T-helper 1 cell (primary cell): Measurements from ENCODE around the gene LNX1.
"Not testable (repeated sequence)": the region's sequence is repeated elsewhere in the genome, so short reads cannot be mapped to it uniquely, and the experiment has no call there.

Source experiments
- DNase-seq, 5 donors: peaks; one replicate each; pipeline ENCODE4 v3.0.0-alpha.2; 2012 to 2020

LNX1 gene

DNA sequence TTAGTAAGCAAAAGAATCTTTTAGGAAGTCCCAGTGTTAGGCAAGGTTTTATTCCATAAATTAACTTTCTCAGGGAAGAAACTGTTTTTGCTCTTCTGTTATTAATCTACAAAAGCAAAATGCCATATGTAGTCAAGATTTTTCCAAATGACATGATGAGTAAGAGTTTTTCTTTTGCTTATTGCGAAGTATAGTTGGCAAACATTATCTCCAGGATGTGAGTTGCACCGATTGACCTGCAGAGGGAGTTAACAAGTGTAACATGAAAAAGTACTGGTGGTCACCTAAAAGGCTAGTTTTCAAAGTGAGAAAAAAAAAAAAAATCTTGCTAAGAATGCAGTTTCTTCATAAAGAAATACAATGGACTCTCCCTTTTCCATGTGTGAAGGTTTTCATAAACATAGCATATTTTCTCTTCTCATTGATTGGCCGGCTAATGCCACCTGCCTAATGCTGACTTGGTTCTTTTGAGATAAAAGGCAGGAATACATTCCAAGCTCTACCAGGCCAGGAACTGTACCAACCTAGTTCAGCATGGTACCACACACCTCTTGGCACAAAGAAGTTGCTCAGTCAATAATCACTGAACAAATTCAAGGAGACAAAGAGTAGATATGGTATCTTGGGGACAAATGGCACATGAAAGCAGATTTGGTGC is 100.2 kb downstream of the LNX1 start:
- no peak for DNase-seq

DNA sequence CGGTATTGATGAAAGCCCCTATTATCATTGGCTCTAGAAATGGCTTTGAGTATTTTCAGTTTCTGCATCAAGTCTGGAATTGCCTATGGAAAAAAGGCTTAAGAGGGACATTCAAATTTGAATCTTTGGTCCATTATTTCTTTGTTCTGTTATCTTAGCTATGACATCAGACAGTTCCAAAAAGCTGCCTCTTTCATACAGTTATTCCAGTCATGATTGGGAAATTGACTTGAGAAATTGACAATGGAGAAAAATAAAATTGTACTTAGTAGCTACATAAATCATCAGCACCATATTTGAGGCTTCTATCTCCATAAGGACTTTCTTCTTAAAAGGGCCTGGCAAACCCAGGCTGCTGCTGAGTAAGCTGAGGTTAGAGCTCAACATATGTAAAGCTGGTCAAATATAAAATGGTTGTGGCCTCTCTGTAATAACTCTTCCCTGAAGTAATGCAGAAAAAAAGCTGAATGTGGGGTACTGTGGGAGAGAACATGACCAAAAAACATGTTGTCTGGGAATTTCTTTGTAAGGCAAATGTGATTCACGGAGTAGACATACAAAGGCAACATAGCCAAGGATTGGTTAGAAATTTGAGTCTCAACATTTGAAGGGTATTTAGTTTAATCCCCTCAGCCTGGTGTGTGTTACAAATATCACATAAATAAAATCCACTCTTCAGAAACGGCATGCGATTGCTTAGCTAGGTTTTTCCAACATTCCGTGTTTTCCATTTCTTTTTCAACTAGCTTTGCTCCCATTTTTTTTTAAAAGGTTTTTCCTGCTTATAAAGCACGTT is 100.9 kb downstream of the LNX1 start:
- DNase-seq: no peak

DNA sequence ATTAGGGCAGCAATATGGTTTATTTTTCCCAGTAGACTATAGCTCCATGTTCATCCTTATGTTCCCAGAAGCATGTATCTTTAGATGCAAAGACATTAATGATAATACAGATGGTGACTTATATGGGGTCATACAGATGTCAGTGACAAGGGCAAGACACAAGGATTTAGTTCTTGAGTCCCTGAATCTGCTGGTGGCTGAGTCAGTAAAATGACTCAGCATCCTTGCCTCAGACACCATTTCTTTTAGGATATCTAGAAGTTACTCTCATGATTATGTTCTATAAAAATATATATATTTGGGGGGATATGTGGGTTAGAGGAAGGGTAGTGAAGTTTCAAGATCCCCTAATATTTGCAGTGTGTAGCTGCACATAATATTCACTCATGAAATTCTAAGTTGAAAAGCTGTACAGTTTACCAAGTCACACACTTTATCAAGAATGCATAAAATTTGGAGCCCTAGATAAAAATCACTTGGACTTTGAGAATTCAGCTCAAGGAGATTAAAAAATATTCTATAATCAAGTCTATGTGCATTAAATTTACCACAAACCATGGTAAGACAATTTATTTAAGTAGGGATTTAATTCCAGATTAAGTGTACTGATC is 101.9 kb downstream of the LNX1 start:
- no peak for DNase-seq

DNA sequence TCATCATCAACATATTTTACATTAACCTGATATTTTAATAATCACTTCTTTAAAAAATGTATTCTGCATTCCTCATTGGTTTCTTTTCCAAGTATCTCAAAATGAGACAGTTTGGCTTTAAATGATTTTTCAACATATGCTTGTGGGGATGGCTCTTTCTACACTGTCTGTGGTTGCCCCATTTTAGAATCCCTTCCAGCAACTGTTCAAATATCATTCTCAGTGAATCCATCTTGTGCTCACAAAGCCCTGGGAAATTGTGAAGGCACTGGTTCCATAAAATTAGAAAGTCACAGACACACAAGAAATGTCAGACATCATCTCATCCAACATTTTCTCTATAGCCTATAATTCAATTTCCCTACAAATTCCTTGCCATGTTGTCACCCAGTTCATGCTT is 103.5 kb downstream of the LNX1 start:
- DNase-seq: no peak

DNA sequence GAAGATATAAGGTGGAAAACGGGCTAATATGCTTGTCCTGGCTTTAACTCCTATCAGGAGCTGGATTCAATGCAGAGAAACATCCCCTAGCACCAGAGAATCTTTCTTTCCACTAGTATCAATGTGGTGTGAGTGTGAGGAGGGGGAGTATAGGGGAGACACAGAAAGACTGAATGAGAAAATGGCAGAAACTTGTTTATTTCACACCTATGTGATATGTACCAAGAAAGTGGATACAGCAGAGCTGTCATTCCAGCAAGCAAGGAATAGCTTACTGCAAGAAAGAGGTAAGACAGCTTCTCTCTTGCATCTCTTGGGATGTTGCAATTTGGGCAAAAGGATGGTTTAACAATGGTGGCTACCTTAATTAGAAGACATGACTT is 105.6 kb downstream of the LNX1 start:
- no peak for DNase-seq

DNA sequence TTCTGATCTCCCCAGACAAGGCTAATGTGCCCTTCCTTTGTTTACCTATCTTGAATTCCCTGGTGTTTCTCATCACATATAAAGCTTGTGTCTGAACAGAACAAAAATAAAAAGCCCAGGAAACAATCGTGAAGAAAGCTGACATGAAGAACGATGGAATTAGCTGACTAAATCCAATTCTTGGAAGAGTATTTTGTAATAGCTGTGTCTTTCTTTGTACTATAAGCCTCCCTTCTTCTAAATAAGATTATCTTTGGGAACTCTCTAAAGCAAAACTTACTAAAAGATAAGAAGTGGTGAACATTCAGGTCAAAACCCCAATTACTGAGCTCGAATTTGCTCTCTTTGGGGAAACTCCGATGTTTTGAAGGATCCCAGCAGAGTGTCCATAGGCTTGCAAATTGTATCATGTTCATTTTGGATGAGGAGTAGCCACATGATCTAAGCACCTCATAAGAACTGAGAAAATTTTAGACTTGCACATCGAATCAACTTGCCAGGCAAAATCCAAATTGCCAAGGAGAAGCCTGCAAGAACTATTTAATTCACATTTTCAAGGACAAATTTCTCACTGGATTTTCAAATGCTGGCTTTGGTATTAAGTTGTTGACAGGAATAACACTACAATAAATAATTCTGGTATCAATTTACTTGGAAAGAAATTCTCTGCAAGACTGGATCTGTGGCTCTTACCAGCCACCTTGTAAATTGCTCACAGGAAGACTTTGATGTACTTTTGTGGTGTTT is 106.2 kb downstream of the LNX1 start:
- no peak for DNase-seq

DNA sequence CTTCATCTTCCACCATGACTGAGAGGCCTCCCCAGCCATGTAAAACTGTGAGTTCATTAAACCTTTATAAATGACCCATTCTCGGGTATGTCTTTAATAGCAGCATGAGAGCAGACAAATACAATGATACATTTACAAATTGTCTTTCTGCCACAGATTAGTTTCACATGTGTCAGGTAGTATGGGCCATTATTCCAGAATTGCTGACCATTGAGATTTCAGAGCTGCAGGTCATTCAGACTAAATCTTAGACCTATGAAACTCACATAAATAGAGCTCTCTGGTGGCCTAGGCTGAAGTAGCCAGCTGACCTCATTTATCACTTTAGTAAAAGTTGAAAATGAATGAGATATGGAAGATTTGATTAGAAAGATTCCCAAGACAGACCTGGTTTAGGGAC is 108.0 kb downstream of the LNX1 start:
- DNase-seq: no peak

DNA sequence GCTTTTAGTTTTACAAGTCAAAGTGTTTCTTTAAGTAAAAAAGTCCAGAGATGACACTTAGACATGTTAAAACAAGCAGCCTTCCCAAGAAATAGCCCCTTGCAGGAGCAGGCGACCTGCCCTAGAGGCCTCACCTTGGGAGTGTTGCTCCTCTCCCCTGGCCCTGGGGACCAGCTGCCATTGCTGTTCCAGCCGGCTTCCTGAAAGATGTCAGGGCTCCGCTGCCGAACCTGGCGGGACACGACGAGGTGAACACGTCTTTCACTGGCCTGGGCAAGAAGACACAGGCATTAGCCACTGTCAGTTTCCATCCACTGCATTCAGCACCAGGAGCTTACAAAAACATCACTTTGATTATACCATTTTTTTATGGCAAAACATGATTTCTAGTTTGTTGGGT is 109.7 kb downstream of the LNX1 start:
- no peak for DNase-seq

DNA sequence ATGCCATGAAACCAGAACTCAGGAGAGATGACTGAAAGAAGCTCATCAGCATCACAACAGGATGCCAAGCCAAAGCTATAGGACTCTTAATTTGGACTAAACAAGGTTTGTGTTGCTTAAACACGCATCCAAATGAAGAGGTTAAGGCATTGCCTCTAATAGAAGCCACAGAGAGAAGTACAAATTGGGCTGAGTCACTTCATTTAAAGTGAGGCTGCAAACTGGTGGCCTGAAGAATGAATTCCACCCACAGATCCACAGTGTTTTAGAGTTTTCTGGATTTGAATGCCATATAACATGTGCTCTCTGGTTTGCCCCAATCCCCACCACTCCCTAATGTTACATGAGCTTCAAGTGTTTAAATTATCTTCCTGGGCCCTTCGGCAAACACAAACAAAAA is 110.4 kb downstream of the LNX1 start:
- no peak for DNase-seq

DNA sequence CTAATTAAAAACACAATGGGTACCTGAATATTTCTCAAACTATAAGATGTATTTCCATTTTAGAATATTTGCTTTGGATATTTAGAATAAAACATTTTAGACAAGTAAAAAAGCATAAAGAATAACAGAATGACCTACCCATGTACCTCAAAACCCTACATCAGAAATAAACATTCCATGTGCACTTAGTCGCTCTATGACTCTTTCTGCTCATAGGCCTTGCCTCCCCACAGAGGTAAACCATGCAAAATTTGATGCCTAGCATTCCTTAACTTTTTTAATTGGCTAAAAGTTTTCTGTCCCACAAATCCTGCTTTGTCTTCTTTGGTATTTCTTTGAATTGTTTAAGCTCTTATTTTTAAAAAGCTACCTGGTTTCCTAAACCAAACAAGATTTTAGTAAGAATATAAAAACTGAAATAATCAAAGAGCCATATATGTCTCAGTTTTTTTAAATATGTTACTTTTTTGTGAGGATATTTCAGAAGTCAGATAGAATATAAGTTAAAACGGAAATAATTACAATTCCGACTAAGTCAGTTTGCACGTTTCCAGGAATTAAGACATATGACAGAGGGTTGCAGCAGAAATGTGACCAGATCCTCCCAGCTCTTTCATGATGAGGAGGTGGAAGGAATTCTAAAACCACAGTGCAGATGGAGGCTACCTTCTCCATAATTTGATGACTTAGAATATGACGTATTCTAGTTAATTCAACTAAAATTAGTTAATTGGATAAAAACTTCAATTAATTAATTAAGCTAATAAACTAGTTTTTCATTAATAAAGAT is 111.4 kb downstream of the LNX1 start:
- DNase-seq: no peak

DNA sequence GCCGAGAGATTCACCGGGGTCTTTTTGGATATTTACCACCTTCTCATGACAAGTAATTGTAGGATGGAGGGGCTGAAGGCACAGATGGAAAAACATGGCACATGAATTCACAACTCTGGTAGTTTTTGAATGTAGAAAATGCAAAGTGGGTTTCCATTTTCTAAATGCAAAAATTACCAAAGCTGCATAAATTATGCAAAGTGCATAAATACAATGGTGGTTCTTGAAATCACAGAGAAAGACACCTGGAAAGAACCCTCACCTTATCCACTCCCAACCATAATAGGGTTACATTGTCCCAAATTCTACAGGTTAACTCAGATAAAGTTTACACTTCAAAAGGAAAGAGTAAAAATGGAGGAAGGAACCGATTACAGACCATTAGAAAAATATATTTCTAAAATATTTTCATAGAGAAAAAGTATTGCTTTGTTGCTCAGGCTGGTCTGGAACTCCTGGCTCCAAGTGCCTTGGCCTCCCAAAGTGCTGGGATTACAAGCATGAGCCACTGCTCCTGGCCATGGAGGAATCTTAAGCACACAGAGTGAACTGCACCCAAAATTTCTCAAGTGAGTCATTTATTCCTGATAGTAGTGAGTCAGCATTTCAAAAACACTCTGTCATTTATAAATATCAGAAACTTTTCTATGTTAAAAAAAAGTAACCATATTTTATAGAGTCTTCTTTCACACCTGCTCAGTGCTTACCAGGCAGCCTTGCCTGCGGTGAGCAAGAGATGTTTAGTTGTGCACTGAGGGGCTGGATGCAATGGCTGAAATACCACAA is 112.4 kb downstream of the LNX1 start:
- DNase-seq: no peak

DNA sequence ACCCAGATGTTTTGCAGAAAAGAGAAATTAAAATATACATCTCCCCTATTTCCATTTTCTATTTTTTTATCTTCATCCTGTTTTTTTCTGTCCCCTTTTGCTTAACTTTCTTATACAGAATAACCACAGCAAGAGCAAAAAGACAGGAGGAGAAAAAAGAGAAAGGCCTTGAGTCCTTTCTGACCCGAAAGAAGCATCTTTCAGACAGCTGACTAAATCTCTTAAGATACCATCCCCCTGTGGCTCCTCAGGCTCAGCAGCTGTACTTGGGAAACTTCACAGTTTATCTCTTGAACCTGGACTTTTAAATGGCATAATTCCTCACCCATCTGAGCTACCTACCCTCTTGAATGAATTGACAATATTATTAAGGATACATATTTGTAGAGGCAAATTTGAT is 113.7 kb downstream of the LNX1 start:
- DNase-seq: no peak

DNA sequence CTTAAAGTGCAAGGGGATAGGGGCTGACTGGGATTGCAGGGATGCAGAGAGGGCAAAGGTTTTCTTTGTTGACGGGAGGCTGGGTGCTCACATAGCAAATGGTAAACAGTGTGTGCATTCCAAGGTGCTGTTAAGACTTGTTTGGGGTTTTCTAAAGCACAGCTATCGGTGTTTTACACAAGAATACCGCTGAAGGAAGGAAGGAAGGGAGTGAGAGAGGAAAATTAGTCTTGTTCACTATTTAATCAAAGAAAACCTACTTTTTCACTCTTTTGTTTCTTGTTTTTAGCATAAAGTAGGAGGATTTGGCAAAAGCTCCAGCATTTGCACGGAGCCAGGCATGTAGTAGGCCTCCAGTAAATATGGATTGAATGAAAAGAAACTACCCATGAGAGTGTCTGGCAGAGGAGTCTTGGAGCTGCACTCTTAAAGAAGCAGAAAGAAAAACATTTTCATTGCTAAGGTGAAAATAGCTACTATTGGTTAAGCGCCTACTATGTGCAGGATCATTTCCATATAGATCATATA is 114.2 kb downstream of the LNX1 start:
- DNase-seq: no peak

DNA sequence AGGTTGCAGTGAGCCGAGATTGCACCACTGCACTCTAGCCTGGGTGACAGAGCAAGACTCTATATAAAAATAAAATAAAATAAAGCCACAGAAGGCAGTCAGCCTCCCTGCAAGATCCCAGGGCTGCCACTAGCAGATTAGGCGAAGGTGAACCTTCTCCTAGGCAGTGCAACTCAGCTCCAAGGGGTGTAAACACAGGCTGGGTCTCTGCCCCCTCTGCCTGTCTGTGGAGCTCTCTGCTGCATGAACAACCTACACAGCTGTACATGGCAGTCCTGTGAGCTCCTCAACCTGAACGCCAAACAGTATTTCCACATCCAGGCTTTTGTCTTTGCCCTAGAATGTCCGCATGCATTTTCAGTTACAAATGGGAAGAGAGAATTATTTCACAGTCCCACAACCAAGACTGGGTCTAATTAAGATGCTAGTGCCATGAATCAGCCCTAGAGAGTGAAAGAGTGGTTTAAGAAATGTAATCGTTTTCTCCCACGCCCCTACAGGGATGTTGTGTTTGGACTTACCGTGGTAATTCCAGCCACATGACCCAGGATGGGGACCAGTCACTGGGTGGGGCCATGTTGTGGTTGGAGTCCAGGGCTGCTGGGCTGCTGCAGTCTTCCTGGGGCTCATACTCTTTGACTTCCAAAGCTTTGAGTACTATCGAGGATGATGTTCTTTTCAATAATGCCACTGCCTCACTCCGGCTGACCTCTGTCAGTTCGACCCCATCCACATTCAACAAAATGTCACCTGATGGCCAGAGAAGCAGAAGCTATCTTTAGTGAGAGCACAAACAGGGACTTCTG is 114.9 kb downstream of the LNX1 start:
- no peak for DNase-seq

DNA sequence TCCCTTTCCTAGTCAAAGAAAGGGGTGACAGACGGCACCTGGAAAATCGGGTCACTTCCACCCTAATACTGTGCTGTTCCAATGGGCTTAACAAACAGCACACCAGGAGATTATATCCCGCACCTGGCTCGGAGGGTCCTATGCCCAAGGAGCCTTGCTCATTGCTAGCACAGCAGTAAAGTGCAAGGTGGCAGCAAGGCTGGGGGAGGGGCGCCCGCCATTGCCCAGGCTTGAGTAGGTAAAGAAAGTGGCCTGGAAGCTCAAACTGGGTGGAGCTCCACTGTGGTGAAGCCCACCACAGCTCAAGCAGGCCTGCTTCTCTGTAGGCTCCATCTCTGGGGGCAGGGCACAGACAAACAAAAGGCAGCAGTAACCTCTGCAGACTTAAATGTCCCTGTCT is 124.7 kb downstream of the LNX1 start:
- DNase-seq: not testable (repeated sequence)

DNA sequence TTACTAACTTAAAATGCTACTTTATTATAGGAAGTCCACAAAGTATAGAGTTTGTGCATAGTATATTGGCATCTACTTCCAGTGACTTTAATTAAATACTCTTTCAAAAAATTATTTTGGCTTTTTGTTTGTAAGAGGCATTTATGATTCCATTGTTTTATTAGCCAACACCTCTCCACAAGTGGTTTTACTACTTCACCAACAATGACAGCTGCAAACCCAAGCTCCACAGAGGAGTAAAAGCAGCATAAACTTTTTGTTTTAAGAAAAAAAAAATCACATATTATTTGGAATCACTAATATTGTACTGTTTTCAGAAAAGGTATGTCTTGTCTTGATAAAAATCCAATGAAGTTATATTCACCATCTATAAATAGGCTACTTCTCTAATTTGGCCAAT is 125.4 kb downstream of the LNX1 start:
- no peak for DNase-seq

DNA sequence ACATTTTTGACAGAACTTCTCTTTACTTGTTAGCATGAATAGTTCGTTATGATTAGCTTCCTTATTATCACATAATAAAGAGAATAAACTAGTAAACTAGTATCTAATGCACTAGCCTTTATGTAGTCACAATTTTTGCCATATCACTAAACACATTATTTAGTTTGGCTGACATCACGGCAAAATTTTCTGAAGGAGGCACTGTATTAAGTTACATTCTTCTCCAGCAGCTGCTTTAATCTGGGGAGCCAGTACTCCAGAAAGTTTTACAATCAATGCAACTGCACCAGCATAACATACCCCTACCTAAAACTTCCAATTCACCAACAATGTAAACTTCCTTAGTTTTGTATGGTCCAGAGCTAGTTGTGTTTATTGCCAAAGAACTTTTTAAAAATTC is 126.0 kb downstream of the LNX1 start:
- no peak for DNase-seq

DNA sequence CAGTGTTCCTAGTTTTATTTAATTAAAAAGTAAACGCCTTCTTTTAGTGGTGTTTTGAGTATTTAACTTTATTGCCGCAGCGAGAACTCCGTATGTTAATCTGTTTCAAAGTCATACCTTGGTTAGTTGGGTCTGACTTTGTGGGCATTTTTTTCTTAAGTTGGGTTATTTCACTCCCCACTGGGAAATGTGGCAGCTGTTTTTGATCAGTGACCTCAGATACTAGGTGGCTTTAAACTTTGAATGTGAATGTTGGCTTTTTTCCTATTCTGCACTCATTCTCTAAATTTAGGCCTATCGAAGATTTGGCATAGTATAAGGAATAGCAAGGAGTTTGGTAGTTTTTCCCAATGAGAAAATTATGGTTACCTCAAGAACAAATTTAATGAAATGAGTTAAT is 127.9 kb downstream of the LNX1 start:
- DNase-seq: no peak

DNA sequence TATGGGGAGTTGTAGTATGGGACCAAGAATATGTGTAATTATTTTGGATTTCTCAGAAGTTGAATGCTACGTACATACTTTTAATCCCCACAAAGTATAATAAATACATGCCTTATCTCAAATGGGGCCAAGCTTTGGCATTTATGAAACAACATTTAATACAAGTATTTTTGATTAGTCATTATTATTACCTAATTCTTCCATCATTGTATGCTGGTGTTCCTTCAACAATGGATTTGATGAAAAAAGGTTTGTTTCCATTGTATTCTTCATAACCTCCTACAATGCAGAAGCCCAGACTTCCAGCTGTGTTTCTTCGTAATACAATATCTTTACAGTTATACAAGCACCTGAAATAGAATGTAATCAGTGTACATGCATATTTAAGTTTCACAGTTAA is 130.0 kb downstream of the LNX1 start:
- no peak for DNase-seq

DNA sequence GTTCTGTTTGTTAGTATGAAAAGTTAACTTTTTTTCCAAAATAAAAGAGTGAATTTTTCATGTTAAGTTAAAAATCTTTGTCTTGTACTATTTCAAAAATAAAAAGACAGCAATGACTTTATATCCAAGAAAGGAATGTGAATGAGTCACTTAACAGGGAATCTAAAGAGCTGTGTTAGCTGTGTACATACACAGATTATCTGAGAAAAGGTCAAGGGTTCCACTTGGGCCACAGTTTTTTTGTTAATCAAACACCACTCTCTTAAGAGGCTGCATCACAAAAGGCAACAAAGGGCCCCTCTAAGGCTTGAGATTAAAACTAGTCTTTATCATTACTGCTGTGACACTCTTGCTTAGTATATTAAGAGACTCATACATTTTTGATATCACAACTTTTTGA is 131.7 kb downstream of the LNX1 start:
- DNase-seq: no peak

DNA sequence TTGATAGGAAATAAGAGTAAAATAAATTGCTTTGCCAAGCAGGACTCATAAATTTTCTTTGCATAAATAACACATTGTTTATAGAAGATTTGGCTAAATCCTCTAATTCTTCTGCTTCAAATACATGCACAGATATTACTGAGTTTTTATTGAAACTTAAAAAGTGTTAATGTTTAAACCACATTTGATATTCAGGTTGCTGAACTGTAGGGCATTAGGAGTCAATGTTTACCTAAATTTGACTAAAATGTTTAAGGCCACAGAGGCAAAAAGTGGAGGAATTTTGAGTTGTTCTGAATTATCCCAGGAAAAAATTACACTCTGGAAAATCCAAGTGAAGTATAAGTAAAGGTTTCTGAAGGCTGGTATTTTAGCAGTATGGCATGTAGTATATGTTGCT is 135.1 kb downstream of the LNX1 start:
- DNase-seq: no peak
